Measurements from ENCODE around the gene RABEPK. TPM values are rescaled to one million over a fixed set of nuclear protein-coding genes. Genes with fewer than 3 reads are reported as not detected.

RABEPK gene
- total RNA-seq, 6 experiments from 2014 or later = 9.4 to 27.4 (median 21.5) TPM

- ATAC-seq (peak; percentile 5 to 53 (median 11)), DNase-seq (peak; percentile 38 to 63 (median 52))
- Histone ChIP-seq H3K27me3 (no peaks in the 10 kb centered on the region), H3K4me1 (peaks cover 0 to 31% (median 8%) of the 10 kb centered on the region in 4 donors), H3K36me3 (peaks cover 13 to 33% (median 22%) of the 10 kb centered on the region in 4 donors), H3K27ac (peak overlapping the region; percentile 77 to 96 (median 91)), H3K9me3 (no peaks in the 10 kb centered on the region), H3K4me3 (peak overlapping the region; percentile 72 to 99 (median 83))
- intact Hi-C loops (cut with DNase I) = no loop called here
- 16% methylated on average over 27 of the region's 27 CpGs for WGBS (ENCODE audit: insufficient coverage, low coverage, low lambda C conversion rate, missing lambda C conversion rate)
- TF ChIP-seq POLR2A (IDR thresholded peaks at IDR 0.05) = no peak
- TF ChIP-seq, protein P1, sequence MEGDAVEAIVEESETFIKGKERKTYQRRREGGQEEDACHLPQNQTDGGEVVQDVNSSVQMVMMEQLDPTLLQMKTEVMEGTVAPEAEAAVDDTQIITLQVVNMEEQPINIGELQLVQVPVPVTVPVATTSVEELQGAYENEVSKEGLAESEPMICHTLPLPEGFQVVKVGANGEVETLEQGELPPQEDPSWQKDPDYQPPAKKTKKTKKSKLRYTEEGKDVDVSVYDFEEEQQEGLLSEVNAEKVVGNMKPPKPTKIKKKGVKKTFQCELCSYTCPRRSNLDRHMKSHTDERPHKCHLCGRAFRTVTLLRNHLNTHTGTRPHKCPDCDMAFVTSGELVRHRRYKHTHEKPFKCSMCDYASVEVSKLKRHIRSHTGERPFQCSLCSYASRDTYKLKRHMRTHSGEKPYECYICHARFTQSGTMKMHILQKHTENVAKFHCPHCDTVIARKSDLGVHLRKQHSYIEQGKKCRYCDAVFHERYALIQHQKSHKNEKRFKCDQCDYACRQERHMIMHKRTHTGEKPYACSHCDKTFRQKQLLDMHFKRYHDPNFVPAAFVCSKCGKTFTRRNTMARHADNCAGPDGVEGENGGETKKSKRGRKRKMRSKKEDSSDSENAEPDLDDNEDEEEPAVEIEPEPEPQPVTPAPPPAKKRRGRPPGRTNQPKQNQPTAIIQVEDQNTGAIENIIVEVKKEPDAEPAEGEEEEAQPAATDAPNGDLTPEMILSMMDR (IDR thresholded peaks at IDR 0.05) = no peak
Observed at GRCh38 chr9:125241863-125242739, 41.8 kb downstream of the RABEPK start.

DNA sequence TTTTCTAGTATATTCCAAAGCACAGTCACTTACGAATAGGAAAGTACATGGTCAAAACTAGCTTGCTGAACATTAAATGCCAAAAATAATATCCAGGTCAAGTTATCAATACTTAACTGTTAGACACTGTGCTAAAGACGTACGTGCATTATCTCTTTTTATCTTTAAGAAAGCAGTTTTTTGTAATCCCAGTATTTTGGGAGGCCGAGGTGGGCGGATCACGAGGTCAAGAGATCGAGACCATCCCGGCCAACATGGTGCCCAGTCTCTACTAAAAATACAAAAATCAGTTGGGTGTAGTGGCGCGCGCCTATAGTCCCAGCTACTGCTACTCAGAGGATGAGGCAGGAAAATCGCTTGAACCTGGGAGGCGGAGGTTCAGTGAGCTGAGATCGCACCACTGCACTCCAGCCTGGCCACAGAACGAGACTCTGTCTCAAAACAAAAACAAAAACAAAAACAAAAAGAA is 43.5 kb downstream of the RABEPK start:
- ATAC-seq = no peak
- intact Hi-C loops (cut with DNase I) = no loop called here
- Histone ChIP-seq H3K27ac (no peak overlapping the region), H3K4me3 (no peak overlapping the region), H3K36me3 (peaks cover 0 to 15% (median 7%) of the 10 kb centered on the region in 4 donors), H3K27me3 (no peaks in the 10 kb centered on the region), H3K4me1 (peaks cover 0 to 14% (median 3%) of the 10 kb centered on the region in 4 donors), H3K9me3 (no peaks in the 10 kb centered on the region)
- TF ChIP-seq, protein P1 (IDR thresholded peaks at IDR 0.05) = no peak
- TF ChIP-seq POLR2A (IDR thresholded peaks at IDR 0.05) = no peak
- no peak for DNase-seq
- WGBS (ENCODE audit: insufficient coverage, low coverage, low lambda C conversion rate, missing lambda C conversion rate) = 92% methylated on average over 8 of the region's 15 CpGs

- 81% methylated on average over 6 of the region's 6 CpGs for whole genome bisulfite sequencing (ENCODE audit: insufficient coverage, low coverage, low lambda C conversion rate, missing lambda C conversion rate)
- intact Hi-C loops (cut with DNase I) = no loop called here
Observed at GRCh38 chr9:125246261-125246667, 45.9 kb downstream of the RABEPK start.

GRCh38 chr9:125254231-125254630 is 53.9 kb downstream of the RABEPK start:
- Histone ChIP-seq H3K27me3 (no peaks in the 10 kb centered on the region), H3K36me3 (no peaks in the 10 kb centered on the region), H3K4me1 (peaks cover 0 to 4% (median 0%) of the 10 kb centered on the region in 4 donors), H3K4me3 (no peak overlapping the region), H3K27ac (no peak overlapping the region), H3K9me3 (no peaks in the 10 kb centered on the region)
- TF ChIP-seq POLR2A (IDR thresholded peaks at IDR 0.05) = no peak
- TF ChIP-seq, protein P1 (IDR thresholded peaks at IDR 0.05) = no peak
- intact Hi-C loops (cut with DNase I) = no loop called here
- DNase-seq (no peak), ATAC-seq (no peak)

More at GRCh38 chr9:125246261-125246667, 45.9 kb downstream of the RABEPK start:
- TF ChIP-seq, protein P1 (IDR thresholded peaks at IDR 0.05) = no peak
- TF ChIP-seq POLR2A (IDR thresholded peaks at IDR 0.05) = no peak
- peaks cover 0 to 5% (median 0%) of the 10 kb centered on the region in 4 donors for H3K4me1 ChIP-seq
- H3K27ac ChIP-seq = no peak overlapping the region
- H3K36me3 ChIP-seq = no peaks in the 10 kb centered on the region
- no peak for ATAC-seq
- no peaks in the 10 kb centered on the region for H3K9me3 ChIP-seq
- H3K27me3 ChIP-seq = no peaks in the 10 kb centered on the region
- H3K4me3 ChIP-seq = no peak overlapping the region
- no peak for DNase-seq
